Measurements from ENCODE around the gene FOXA3.
"Not testable (repeated sequence)": the region's sequence is repeated elsewhere in the genome, so short reads cannot be mapped to it uniquely, and the experiment has no call there.

Gene FOXA3

DNA sequence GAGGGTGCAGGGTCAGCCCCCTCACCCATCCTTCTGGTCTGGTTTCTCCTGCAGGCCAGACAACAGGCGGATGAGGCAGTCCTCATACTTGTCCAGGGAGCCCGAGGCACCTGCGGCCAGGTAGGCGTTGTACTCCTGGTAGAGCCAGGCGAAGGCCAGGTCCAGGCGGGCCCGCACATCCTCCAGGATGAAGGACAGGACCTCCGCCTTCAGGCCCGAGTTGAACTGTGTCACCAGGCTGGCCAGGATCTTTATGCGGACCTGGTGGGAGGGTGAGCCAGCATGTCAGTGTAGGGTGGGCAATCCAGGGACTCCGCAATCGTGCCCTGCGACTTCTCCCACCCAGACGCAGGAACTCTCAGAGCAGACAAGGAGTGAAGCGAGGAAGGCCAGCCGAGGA, 35.2 kb upstream of the FOXA3 start:
- DNase-seq: no peak

DNA sequence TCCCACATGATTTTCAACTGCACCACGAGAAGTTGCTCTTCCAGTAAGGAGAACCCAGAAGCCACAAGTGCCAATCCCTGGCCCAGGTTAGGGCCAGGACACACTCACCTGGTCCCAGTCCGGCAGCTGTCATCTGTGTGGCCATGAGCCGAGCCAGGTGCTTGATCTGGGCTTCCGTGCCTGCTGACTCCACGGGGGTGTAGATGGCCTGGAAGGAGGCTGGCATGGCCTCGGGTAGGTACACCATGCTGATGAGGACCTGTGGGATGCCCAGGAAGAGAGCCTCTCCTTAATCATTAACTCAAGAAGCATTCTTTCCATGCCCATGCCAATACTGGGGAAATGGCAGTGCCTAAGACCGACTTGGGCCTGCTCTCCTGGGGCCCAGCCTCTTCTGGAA, 29.2 kb upstream of the FOXA3 start:
- no peak for DNase-seq

DNA sequence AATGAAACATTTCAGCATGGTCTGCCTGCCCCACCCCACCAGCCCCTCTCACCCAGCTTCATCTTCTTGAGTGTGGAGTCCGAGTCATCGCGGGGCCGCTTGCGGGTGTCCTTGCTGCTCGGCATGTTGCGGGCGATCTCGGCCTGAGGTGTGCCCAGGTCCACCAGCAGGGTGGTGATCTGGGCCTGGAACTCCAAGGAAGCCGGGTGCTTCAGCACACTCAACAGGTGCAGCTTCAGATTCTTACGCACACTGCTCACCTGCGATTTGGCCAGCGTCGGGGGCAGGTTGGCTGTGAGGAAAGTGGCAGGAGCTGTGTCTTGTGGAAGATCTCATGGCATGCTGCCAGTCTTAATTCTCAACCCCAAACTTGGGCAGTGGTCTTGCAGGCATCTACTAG, 21.9 kb upstream of the FOXA3 start:
- DNase-seq: no peak

DNA sequence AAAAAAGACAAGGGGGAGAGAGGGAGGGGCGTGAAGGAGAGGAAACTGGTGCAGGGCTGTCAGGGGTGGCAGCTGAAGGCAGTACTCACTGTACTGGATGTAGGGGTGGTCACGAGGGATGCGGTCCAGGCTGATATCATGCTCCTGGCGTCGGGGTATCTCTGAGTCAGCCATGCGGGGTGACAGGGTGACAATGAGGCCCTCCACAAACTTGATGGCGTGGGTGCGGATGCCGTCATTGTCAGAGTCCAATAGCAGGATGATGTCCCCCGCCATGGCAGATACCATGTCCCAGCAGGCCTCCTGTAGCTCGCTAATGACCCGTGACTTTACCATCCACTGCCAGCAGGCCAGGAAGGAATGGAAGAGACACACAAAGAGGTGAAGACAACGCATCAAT, 16.5 kb upstream of the FOXA3 start:
- no peak for DNase-seq

DNA sequence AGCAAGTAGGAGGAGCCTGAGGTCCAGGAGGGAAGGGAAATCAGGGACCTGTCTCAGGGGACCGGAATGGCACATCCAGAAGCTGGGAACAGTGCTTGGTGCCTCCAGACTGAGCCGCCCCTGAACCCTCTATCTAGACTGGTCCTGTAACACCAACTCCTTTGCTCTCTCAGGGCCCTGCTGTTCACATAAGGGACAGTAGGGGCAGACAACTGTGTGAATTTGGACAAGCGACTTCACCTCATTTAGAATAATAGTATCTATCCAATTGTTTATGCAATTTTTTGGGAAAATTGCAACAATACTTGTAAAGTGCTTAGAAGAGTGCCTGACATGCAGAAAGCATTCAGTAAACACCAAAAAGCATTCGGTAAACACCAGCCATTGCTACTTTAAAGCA, 15.2 kb upstream of the FOXA3 start:
- DNase-seq: no peak

DNA sequence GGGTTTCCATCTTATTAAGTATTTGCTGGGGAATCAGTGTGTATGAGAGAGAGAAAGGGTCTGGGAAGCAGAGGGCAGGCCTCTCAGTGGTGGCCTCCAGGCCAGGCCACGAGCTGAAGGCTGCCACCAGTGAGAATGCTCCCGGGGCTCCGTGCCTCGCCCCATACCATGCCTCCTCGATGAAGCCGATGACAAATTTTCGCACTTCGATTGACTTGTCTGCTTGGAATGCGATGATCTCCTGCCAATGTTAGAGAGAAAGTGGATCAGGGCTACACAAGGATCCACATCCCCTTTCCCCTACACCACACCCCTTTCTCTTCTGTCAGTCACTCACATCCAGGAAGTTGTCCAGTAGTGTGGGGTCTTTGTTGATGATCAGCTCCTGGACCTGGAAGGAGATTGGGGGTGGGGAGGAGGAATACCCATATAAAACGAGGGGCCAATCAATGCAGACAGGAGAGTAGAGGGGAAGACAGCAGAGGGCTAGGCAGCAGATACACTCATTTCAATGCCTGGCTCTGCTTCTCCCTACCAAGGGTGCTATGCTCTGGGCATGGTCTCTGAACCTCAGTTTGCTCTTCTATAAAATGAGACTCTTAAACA, 11.9 kb upstream of the FOXA3 start:
- DNase-seq: no peak

DNA sequence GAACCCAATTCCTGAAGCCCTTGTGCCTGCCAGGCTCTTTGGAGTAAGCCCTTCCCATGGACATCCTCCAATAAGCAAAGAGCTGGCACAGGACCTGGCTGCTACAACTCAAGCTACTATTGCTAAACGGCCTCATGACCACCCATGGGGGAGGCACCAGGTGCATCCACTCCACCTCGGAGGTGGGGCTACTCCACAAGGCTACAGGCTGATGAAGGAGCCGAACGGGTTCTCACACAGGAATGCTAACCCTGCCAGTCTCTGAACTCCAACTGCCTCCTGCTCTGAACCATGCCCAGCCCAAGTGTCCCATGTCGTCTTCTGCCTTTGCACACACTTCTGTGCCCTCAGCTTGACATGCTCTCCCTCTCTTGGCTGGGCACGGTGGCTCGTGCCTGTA, 11.1 kb upstream of the FOXA3 start:
- DNase-seq: no peak

DNA sequence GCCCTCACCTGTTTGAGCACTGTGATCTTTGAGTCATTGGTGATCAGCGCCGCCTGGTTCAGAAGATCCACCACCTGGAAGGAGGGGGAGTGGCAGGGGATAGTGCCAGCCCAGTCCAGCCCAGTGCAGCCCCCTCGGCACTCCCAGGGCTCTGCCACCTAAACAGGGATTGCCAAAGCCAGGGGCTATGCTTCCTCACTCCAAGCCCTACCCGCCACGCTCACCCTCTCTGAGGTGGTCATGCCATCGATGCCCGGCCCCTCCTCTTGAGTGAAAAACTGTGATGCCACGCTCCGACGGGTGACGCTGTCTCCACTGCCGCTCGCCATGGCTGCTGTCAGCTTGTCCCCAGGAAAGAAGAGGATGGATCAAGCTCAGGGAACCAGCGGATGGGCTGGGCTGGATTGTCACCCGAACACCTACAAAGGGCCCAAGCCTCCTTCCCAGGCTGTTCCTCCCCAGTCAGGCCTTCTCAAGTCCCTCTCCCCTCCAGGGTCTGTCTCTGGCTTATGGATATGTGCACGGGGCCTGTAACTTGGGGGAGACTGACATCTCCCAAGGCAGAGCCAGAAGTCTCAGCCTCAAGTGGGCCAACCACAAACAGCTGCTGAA, 9.9 kb upstream of the FOXA3 start:
- no peak for DNase-seq

DNA sequence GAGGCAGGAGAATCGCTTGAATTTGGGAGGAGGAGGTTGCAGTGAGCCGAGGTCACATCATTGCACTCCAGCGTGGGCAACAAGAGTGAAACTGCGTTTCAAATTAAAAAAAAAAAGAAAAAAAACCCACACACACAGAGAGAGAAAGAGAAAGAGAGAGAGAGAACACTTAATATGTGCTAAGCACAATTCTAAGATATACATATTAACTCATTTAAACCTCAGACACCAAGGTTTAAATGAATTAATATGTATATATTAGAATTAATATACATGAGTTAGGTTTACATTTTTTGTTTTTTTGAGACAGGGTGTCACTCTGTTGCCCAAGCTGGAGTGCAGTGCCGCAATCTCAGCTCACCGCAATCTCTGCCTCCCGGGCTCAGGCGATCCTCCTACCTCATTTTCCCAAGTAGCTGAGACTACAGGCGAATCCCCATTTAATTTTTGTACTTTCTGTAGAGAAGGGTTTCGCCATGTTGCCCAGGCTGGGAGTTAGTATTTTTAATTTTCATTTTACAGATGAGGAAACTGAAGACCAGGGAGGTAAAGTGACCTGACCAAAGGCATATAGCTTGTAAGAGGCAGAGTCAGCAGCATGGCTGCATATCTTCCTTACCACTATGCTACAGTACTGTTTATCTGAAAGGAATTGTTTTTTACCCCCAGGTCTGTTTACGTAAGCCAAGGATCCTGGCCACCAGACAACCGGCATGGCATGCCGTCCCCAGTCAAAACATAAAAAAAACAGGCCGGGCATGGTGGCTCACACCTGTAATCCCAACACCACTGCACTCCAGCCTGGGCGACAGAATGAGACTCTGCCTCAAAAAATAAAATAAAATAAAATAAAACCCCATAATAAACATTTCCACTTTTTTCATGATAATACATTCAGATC, 3.5 kb upstream of the FOXA3 start:
- DNase-seq: no peak

DNA sequence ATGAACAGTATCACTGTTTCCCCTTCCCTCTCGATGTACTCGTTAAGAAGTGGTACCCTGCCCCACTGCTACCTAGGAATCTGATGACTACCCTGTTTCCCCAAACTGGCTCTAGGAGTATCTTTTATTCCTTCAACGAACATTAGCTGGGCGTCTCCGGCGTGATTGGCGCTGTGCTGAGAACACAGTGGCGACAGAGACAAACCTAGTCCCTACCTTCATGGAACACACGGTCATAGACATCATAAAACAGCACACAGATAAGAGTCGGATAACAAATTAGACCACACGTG, 1.9 kb upstream of the FOXA3 start:
- DNase-seq: no peak

DNA sequence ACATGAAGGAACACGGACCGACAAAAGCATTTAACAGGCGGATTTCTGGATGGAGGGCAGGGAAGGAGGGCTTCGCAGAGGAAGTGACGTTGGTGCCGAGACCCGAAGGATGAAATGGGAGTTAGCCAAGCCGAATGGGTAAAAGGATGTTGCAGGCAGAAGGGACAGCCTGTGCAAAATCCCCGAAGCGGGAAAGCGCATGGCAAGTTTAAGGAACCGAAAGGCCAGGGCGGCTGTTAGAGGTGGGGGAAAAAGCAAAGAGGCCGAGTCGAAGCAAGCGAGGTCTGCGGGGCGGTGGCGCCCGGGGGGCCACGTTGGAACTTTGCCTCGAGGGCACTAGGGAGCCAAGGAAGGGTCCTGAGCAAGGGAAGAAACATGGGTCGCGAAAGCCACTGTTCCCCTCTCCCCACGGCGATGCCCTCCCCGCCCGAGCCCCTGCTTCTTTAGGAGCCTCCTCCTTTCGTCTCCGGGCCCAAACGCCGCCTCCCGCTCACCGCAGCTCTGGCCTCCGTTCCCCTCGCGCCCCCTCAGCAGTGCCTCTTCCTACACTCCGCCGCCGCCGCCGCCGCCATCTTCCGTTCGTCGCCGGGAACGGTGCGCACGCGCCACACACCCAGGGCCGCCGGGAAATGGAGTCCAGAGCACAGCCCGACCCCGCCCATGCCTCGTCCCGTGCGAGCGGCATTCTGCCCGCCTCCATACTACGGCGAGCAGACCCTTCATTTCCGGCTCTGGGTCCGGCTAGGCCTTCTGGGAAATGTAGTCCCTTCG, 1.4 kb upstream of the FOXA3 start, which contains the start of gene SYMPK:
Gene SYMPK, minus strand, starts transcription at position 584 of the 771 bp plus-strand sequence. CDS start 8,652 bp downstream, outside the sequence.
- peak; percentile 98 for DNase-seq

DNA sequence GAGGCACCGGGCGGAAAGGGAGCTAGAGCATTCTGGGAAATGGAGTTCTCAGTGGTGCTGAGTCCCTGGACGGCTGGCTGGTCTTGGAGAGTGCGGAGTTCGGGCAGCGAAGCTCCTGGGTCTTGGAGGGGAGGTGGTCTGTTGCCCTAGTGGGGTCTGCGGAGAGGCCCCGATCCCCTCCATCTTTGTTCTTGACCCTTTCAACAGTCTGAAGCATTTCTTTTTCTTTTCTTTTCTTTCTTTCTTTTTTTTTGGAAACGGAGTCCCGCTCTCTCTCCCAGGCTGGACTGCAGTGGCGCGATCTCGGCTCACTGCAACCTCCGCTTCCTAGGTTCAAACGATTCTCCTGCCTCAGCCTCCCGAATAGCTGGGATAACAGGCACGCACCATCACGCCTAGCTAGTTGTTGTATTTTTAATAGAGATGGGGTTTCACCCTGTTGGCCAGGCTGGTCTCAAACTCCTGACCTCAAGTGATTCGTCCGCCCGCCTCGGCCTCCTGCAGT, 739 bp upstream of the FOXA3 start:
- no peak for DNase-seq

DNA sequence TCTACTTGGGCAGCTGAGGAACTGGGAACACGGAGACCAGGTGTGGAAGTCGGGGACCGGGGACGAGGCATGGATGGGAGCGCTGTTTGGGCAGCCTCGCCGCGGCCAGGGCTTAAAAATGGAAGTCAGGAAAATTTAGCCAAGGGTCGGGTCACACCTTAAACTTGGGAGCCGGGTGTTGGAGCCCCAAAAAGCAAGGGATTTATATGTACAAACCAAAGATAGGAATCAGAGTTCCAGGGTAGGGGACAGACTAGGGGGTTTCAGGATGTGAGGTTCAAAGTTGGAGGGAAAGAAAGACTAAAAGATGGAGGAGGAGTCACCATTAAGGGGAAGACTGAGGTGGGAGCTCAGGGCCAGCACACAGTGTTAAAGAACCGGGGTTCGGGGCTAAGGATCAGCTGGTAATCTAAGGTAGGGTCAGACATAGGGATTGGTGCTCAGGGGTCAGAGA, 530 bp downstream of the FOXA3 start:
- no peak for DNase-seq

DNA sequence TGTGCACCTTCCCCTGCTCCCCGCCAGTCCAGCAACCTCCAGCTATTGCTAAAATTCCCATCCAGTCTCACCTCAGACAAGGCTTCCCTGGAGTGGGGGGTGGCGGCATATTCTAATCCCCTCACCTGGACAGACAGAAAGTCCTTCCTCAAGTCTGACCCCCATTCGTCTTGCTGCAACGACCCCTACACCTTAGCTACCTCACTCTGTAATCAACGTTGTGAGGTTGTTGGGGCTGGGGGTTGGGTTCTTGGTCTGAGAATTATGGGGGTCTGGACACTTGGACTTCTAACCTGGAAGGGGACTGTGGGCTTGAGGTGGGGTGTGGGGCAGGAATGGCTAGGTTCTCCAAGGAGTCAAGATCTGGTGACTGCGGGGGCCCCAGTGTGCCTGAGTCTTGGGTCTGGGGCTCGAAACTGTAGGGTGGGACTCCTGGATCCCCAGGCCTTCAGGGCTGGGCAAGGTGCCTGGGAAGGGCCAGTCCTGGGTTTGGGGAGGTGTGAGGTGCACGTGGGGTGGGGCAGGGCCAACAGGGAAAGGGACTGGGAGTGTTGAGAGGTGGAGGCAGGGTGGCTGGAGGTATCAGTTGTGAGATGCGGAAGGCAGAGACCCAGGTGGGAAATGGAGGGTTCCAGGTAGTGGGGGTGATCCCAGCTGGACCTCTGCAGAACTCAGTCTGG, 1.3 kb downstream of the FOXA3 start:
- no peak for DNase-seq

DNA sequence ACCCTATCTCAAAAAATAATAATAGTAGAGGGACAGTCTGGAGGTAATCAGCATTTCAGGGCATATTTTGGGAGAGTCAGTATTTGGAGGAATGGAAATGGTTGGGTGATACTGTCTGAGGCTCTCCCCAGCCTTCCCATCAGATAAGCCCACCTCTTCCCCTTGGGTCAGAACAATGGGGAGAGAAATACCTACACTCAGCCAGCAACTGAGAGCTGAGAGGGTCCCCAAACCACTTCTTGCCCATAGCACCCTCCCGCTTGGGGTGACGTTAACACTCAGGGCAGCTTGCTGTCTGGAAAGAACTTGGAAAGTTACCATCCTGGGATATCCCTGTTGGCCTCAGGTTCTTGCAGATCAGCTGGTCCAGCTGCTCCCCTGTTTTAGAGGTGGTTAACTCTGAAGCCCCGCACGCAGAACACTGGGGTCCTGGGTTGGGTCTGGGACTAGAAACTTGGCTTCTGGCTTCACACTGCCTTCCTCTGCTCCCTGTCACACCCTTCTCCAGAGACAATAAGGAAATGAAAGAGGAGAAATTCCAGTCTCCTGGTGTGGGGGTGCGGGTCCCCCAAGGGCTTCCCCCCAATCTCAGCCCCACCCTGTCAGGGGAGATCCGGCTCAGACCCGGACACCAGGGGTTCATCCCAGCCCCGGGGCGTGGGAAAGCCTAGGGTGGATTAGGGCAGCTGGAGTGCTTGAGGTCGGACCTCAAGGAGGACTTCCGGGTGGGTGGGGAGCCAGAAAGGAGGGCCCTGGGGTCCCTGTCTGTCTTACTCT, 2.5 kb downstream of the FOXA3 start:
- DNase-seq: no peak

DNA sequence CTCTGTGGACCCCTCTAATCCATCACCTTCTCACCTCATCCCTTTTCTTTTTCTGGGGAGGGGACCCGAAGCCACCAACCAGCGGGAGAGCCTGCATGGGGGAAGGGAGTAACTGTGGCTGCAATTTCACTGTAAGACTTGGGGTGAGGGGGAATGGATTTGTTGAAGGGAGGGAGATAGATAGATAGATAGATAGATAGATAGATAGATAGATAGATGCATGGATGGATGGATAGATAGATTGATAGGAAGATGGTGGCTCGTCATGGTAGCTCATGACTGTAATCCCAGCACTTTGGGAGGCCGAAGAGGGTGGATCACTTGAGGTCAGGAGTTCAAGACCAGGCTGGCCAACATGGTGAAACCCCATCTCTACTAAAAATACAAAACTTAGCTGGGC, 3.1 kb downstream of the FOXA3 start:
- not testable (repeated sequence) for DNase-seq

DNA sequence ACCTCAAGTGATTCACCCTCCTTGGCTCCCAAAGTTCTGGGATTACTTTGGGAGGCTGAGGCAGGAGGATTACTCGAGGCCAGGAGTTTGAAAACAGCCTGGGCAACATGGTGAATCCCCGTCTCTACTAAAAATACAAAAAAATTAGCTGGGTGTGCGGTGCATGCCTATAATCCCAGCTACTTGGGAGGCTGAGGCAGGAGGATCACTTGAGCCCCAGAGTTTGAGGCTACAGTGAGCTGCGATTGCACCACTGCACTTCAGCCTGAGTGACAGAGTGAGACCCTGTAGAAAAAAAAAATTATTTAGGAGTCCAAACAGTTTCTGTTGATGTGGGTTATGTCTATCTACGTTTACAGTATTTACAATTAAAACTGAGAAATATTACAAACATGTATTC, 6.7 kb downstream of the FOXA3 start:
- DNase-seq: no peak

DNA sequence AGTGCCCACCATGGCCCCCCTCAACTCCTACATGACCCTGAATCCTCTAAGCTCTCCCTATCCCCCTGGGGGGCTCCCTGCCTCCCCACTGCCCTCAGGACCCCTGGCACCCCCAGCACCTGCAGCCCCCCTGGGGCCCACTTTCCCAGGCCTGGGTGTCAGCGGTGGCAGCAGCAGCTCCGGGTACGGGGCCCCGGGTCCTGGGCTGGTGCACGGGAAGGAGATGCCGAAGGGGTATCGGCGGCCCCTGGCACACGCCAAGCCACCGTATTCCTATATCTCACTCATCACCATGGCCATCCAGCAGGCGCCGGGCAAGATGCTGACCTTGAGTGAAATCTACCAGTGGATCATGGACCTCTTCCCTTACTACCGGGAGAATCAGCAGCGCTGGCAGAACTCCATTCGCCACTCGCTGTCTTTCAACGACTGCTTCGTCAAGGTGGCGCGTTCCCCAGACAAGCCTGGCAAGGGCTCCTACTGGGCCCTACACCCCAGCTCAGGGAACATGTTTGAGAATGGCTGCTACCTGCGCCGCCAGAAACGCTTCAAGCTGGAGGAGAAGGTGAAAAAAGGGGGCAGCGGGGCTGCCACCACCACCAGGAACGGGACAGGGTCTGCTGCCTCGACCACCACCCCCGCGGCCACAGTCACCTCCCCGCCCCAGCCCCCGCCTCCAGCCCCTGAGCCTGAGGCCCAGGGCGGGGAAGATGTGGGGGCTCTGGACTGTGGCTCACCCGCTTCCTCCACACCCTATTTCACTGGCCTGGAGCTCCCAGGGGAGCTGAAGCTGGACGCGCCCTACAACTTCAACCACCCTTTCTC, 8.2 kb downstream of the FOXA3 start:
- no peak for DNase-seq

DNA sequence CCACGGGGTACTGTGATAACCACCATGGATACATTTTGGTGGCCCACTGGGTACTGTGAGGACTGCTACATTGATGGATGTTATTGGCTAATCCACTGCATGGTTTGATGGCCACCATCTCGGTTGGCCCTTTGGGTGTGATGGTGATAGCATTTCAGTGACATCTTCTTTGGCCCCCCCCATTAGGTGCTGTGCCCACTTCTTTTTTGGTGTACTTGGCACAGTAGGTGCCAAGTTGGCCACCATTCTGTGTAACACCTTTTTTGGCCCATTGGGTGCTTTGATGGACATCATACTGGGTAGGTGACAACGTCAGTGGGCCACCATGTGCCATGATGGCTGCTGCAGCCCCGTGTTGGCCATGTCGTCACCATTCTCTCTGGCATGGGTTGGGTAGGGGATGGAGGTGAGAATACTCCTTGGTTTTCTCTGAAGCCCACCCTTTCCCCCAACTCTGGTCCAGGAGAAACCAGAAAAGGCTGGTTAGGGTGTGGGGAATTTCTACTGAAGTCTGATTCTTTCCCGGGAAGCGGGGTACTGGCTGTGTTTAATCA, 9.2 kb downstream of the FOXA3 start:
- no peak for DNase-seq

DNA sequence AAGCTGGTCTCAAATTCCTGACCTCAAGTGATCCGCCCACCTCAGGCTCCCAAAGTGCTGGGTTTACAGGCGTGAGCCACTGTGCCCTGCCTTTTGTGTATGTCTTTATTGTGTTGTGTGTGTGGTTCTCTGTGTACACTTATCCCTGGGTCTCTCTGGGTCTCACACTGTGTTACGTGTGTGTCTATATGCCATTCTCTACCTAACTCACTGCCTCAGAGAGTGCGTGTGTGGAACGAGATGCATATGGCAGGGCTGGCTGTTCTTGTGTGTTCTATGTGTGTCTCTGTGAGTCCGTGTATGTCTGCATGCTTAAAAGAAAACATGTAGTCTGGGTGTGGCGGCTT, 10.5 kb downstream of the FOXA3 start:
- no peak for DNase-seq

DNA sequence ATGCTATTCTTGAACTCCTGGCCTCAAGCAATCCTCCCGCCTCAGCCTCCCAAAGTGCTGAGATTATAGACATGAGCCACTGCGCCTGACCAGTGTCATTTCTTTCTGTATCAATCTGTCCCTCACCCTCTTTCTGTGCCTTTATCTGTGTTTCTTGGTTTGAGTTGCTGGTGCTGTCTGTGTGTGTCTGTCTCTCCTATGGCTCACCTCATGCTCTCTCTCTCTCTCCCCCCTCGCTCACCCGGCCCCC, 12.0 kb downstream of the FOXA3 start:
- no peak for DNase-seq

Data from fibroblast of upper back skin (primary cell).